DND-41 (cell line): ENCODE data around the gene CUEDC2.

Experiments used
- CTCF ChIP-seq: IDR thresholded peaks from 2 replicates; pipeline ENCODE4 v1.5.1; 2012; ENCODE audit warnings: borderline replicate concordance, low read length, moderate library complexity, mild to moderate bottlenecking; ENCODE audit not compliant: poor library complexity, severe bottlenecking; ENCODE audit errors: extremely low read depth
- EZH2 ChIP-seq: IDR thresholded peaks from 3 replicates; pipeline ENCODE4 v1.6.1; 2012; ENCODE audit warnings: borderline replicate concordance, low read depth, mild to moderate bottlenecking, moderate library complexity, low read length, inconsistent platforms; ENCODE audit not compliant: severe bottlenecking

- TF ChIP-seq CTCF (no peak), EZH2 (no peak)
These were observed 25.3 kb upstream of the CUEDC2 start for GRCh38 chr10:102457591-102458150.
